Lower leg skin (tissue), 4 donors: ENCODE data around the gene CWC22. TPM values are rescaled to one million over a fixed set of nuclear protein-coding genes. Genes with fewer than 3 reads are reported as not detected.

Experiments used
- DNase-seq, 2 donors: peaks; one replicate each; pipeline ENCODE4 v3.0.0-alpha.2; 2019; ENCODE audit warnings: low spot score in 2 of 2
- H3K4me3 ChIP-seq: fragments of 200-600 bp; sonication (generic); 2 replicates; pipeline ENCODE4 v1.5.1; 2017; ENCODE audit warnings: mild to moderate bottlenecking, low read depth; ENCODE audit not compliant: poor library complexity, severe bottlenecking
- POLR2A ChIP-seq, 2 donors: fragments of 450-650 bp; IDR thresholded peaks; one replicate each; pipeline ENCODE4 v1.6.1; 2016 to 2017; ENCODE audit warnings: antibody characterized with exemption in 2 of 2, mild to moderate bottlenecking in 1 of 2, moderate library complexity in 1 of 2
- WGBS, 2 donors: methylation state at CpG; one replicate each; pipeline ENCODE4 v1.1.5; 2018; 5-methylcytosine and 5-hydroxymethylcytosine counted together
- intact Hi-C: fragments of 100-400 bp; cut with DNase I; formaldehyde crosslinking; loops from one replicate; pipeline ENCODE4 v1.15.0; 2023; ENCODE audit warnings: low total_unique reads
- total RNA-seq, 4 donors: library from RNA; depleted of rRNA; stranded (reverse); fragments of >200 nt; gene quantifications; one replicate each; pipeline ENCODE4 v1.1.0, GENCODE V29; 2016
- TF ChIP-seq, protein P1 (sequence below), 3 donors: fragments of 450-650 bp; IDR thresholded peaks; one replicate each; pipeline ENCODE4 v1.5.1; 2016; ENCODE audit warnings: antibody characterized with exemption in 3 of 3, mild to moderate bottlenecking in 3 of 3, moderate library complexity in 2 of 3

CWC22 gene
- total RNA-seq, 4 donors from 2014 or later = 14.3 to 25.9 (median 19.3) TPM

DNA sequence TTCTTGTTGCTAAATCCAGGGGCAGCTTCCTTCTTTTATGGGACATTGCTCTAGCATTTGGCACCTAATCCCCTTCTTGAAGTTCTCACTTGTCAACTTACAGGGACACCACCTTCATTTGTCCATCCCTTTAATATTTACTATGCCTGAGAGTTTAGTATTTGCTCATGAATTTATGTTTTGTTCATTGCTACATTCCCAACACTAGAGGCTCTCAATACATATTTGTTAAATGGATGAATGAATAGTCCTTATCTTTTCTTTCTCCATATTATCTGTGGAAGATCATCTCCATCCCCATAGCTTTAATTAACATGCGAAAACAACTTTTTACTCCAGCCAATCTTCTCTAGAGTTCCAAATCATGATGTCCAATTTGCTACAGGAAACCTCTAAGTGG lies 5.4 kb downstream of the CWC22 start:
- intact Hi-C loops = no loop called here
- H3K4me3 ChIP-seq = no peak overlapping the region
- DNase-seq = no peak
- no peak for TF ChIP-seq POLR2A (IDR thresholded peaks at IDR 0.05)
- TF ChIP-seq, protein P1, sequence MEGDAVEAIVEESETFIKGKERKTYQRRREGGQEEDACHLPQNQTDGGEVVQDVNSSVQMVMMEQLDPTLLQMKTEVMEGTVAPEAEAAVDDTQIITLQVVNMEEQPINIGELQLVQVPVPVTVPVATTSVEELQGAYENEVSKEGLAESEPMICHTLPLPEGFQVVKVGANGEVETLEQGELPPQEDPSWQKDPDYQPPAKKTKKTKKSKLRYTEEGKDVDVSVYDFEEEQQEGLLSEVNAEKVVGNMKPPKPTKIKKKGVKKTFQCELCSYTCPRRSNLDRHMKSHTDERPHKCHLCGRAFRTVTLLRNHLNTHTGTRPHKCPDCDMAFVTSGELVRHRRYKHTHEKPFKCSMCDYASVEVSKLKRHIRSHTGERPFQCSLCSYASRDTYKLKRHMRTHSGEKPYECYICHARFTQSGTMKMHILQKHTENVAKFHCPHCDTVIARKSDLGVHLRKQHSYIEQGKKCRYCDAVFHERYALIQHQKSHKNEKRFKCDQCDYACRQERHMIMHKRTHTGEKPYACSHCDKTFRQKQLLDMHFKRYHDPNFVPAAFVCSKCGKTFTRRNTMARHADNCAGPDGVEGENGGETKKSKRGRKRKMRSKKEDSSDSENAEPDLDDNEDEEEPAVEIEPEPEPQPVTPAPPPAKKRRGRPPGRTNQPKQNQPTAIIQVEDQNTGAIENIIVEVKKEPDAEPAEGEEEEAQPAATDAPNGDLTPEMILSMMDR (IDR thresholded peaks at IDR 0.05) = no peak
- 93 to 97% methylated on average over 1 of the region's 1 CpG for WGBS, 2 donors

DNA sequence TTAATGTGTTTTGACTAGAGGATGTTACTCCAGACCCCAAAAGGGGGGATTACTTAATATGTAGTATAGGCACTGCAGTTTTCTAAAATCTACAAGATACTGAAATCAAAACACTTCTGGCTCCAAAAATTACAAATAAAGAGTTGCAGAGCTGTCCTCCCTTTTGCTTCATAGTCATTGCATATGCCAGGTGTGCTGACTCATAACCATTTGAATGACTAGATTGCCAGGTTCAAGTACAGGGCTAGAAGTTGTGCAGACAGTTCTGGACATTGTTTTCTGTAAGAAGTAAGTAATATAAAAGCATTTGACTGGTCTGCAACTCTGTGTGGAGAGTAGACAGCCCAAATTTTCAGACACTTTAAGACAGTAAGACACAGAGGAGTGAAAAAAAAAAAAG lies 6.7 kb downstream of the CWC22 start:
- H3K4me3 ChIP-seq = no peak overlapping the region
- intact Hi-C loops = no loop called here
- DNase-seq = no peak
- TF ChIP-seq POLR2A (IDR thresholded peaks at IDR 0.05) = no peak
- TF ChIP-seq, protein P1 (IDR thresholded peaks at IDR 0.05) = no peak

DNA sequence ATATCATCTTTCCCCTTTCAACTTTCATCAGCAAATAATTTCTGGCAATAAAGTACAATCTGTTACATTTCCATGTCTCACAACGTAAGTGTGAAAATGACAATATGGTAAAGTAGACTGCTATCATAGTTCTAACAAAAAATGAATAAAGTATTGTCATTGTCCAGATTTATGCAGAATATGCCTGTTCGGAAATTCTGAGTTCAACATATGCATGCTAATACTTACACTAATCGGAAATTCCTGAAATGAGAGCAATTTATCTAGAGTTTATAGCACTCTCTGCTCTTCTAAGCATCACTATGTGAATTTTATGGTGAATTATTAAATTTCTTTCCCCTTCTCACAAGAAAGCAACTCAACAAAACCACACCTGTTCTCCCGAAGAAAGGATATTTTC lies 8.1 kb downstream of the CWC22 start:
- intact Hi-C loops = no loop called here
- no peak overlapping the region for H3K4me3 ChIP-seq
- DNase-seq = no peak
- no peak for TF ChIP-seq POLR2A (IDR thresholded peaks at IDR 0.05)
- TF ChIP-seq, protein P1 (IDR thresholded peaks at IDR 0.05) = no peak
- WGBS, 2 donors = 95 to 98% methylated on average over 4 of the region's 4 CpGs

DNA sequence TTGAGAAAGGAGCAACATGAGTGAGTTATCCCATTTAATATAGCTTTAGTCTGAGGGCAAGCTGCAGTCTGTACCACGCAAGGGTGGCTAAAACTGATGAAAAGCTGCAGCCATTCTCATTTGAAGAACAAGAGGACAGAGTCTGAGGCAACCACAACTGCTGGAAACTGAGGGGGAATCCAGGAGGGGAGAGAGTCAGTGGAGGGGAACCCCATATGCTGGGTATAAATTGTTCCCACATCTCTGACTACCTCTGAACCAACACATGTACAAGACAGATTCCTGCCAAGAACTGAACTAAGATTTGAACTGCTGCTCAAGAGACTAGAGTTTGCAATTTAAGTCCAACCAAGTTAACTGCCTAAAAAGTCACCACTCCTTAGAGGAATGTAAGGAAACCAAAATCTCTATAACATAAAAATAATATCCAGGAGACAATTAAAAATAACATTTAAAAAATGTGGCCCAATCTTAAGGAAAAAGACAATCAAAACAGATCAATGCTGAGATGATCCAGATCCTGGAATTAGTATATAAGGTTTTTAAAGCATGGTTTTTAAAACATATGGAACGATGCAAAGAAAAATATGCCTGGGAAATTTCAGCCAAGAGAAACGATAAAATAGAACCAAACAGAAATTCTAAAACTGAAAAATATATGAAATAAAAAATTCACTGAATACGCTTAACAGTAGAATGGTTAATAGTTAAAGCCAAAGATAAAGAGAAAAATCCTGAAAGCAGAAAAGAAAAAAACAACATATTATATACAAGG lies 11.2 kb downstream of the CWC22 start:
- H3K4me3 ChIP-seq = no peak overlapping the region
- intact Hi-C loops = no loop called here
- DNase-seq = no peak
- WGBS, 2 donors = 88 to 90% methylated on average over 4 of the region's 4 CpGs
- TF ChIP-seq, protein P1 (IDR thresholded peaks at IDR 0.05) = no peak
- no peak for TF ChIP-seq POLR2A (IDR thresholded peaks at IDR 0.05)

DNA sequence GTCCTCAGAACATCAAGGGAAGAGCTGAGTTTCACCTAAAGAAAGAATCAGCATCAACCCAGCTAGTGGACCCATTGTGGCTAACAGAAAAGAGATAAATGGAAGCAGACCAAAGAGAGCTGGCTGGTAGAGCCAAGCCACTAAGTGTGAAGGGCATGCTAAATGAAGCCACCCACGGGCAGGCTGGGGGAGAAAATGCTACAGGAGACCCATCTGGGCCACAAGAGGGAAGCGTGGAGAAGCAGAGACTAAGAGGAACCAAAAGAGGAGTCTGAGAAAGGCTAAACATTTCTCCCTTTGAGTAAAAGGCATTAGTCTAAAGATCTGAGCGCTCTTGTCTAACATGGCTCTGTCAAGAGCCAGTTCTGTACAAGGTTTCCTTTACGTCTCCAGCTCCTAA lies 15.8 kb downstream of the CWC22 start:
- intact Hi-C loops = no loop called here
- TF ChIP-seq, protein P1 (IDR thresholded peaks at IDR 0.05) = no peak
- TF ChIP-seq POLR2A (IDR thresholded peaks at IDR 0.05) = no peak
- H3K4me3 ChIP-seq = no peak overlapping the region
- DNase-seq = no peak
- WGBS, 2 donors = 93 to 96% methylated on average over 4 of the region's 4 CpGs
